K562 (cell line): ENCODE results near the gene MID1IP1. TPM values are rescaled to one million over a fixed set of nuclear protein-coding genes. Genes with fewer than 3 reads are reported as not detected.

ENCODE experiments used
- BDP1 ChIP-seq: IDR thresholded peaks from 3 replicates; pipeline ENCODE4 v1.6.1; 2011; ENCODE audit not compliant: insufficient read length, insufficient read depth
- CEBPB ChIP-seq: fragments of 450-650 bp; IDR thresholded peaks from 2 replicates; pipeline ENCODE4 v1.6.1; 2016; ENCODE audit warnings: missing genetic modification characterization, missing compliant biosample characterization
- CHD1 ChIP-seq: fragments of 200-600 bp; sonication (generic); IDR thresholded peaks from one replicate; pipeline ENCODE4 v1.6.1; 2012; ENCODE audit warnings: mild to moderate bottlenecking, moderate library complexity, low read length, inconsistent platforms
- DPF2 ChIP-seq: fragments of 450-650 bp; IDR thresholded peaks from 2 replicates; pipeline ENCODE4 v1.6.1; 2016
- ETS1 ChIP-seq: conservative IDR thresholded peaks from 2 replicates; pipeline ENCODE4 v1.6.1; 2011; ENCODE audit warnings: low read depth, mild to moderate bottlenecking, low read length; ENCODE audit not compliant: control insufficient read depth
- GATA2 ChIP-seq: sonication (generic); formaldehyde crosslinking; IDR thresholded peaks from 2 replicates; pipeline ENCODE4 v1.4.0; 2020; ENCODE audit warnings: mild to moderate bottlenecking, missing genetic modification reagents
- GTF2A2 ChIP-seq: IDR thresholded peaks from 2 replicates; pipeline ENCODE4 v1.6.1; 2016; ENCODE audit warnings: mild to moderate bottlenecking, missing genetic modification characterization, missing compliant biosample characterization
- HDAC1 ChIP-seq, 2 experiments: fragments of 450-650 bp; IDR thresholded peaks; 2 replicates each; pipeline ENCODE4 v1.6.1; 2016 to 2017; ENCODE audit warnings: inconsistent platforms in 1 of 2, mild to moderate bottlenecking in 1 of 2, moderate library complexity in 1 of 2
- HDAC8 ChIP-seq: fragments of 450-650 bp; IDR thresholded peaks from 2 replicates; pipeline ENCODE4 v1.6.1; 2016; ENCODE audit warnings: mild to moderate bottlenecking, missing genetic modification characterization, moderate library complexity, missing compliant biosample characterization
- HEY1 ChIP-seq: fragments of 250-450 bp; sonication (Bioruptor Pico); IDR thresholded peaks from 2 replicates; pipeline ENCODE4 v1.5.0; 2020; ENCODE audit warnings: mild to moderate bottlenecking, moderate library complexity, borderline replicate concordance
- ILF3 ChIP-seq: fragments of 450-650 bp; IDR thresholded peaks from 2 replicates; pipeline ENCODE4 v1.6.1; 2018; ENCODE audit warnings: antibody characterized with exemption, mild to moderate bottlenecking, moderate library complexity, borderline replicate concordance
- MCM5 ChIP-seq: fragments of 450-650 bp; IDR thresholded peaks from 2 replicates; pipeline ENCODE4 v1.6.1; 2016; ENCODE audit warnings: low read depth
- MEIS2 ChIP-seq: fragments of 450-650 bp; IDR thresholded peaks from 2 replicates; pipeline ENCODE4 v1.6.1; 2014; ENCODE audit warnings: mild to moderate bottlenecking; ENCODE audit not compliant: partially characterized antibody
- MTA3 ChIP-seq: fragments of 450-650 bp; formaldehyde crosslinking; IDR thresholded peaks from 2 replicates; pipeline ENCODE4 v1.6.1; 2017; ENCODE audit warnings: mild to moderate bottlenecking, borderline replicate concordance
- NFATC3 ChIP-seq: fragments of 450-650 bp; IDR thresholded peaks from 2 replicates; pipeline ENCODE4 v1.6.1; 2017; ENCODE audit warnings: mild to moderate bottlenecking
- NFXL1 ChIP-seq: fragments of 450-650 bp; formaldehyde crosslinking; IDR thresholded peaks from 2 replicates; pipeline ENCODE4 v1.4.0; 2021; ENCODE audit warnings: mild to moderate bottlenecking
- NR3C1 ChIP-seq: sonication (generic); formaldehyde crosslinking; IDR thresholded peaks from 2 replicates; pipeline ENCODE4 v1.8.1; 2022; ENCODE audit warnings: missing genetic modification reagents
- POLR2H ChIP-seq: IDR thresholded peaks from 2 replicates; pipeline ENCODE4 v1.6.1; 2016; ENCODE audit warnings: missing genetic modification characterization, low read depth, mild to moderate bottlenecking, control low read depth, missing compliant biosample characterization, moderate library complexity
- PTRF ChIP-seq: fragments of 450-650 bp; IDR thresholded peaks from 2 replicates; pipeline ENCODE4 v1.6.1; 2016; ENCODE audit warnings: mild to moderate bottlenecking, missing genetic modification characterization, missing compliant biosample characterization
- SMAD3 ChIP-seq: fragments of 450-650 bp; formaldehyde crosslinking; conservative IDR thresholded peaks from 2 replicates; pipeline ENCODE4 v1.4.0; 2020; ENCODE audit warnings: mild to moderate bottlenecking
- SMARCA5 ChIP-seq: fragments of 450-650 bp; IDR thresholded peaks from 2 replicates; pipeline ENCODE4 v1.6.1; 2016
- TAF1 ChIP-seq: IDR thresholded peaks from 2 replicates; pipeline ENCODE4 v1.6.1; 2011; ENCODE audit warnings: mild to moderate bottlenecking, low read length, moderate library complexity; ENCODE audit not compliant: insufficient read depth, control insufficient read depth, severe bottlenecking; ENCODE audit errors: extremely low read depth
- YBX1 ChIP-seq: fragments of 450-650 bp; IDR thresholded peaks from 2 replicates; pipeline ENCODE4 v1.7.1; 2016; ENCODE audit warnings: mild to moderate bottlenecking
- polyA plus RNA-seq, 8 experiments: library from polyadenylated mRNA; depleted of rRNA in 4 of 8; stranded (reverse) in 5 of 8; unstranded in 3 of 8; fragments of >200 nt; fragmentation: Nextera tagmentation in 2 of 8; fragmentation: Illumina TruSeq in 1 of 8; extraction: Ambion mirVana in 2 of 8; extraction: Trizol in 1 of 8; gene quantifications; 2 replicates each; pipeline versions ENCODE4 v1.2.1 to v1.2.3, GENCODE V29; 2011 to 2014; ENCODE audit warnings: inconsistent platforms in 1 of 8, missing spikeins in 1 of 8
- total RNA-seq, 7 experiments: library from RNA; depleted of rRNA in 6 of 7; stranded (reverse); fragments of >200 nt in 6 of 7; fragmentation: Illumina TruSeq in 2 of 7; extraction: Trizol in 2 of 7; gene quantifications; 2 replicates each; pipeline versions ENCODE4 v1.2.1 to v1.2.3, GENCODE V29; 2011 to 2021; ENCODE audit warnings: low replicate concordance in 1 of 7
- TF ChIP-seq, protein P1 (sequence below), 2 experiments: IDR thresholded peaks; 2 replicates each; pipeline ENCODE4 v1.6.1; 2012; ENCODE audit warnings: improper control_type of control experiment in 2 of 2, low read depth in 2 of 2, low read length in 2 of 2, borderline replicate concordance in 1 of 2
- TF ChIP-seq, protein P2 (sequence below): sonication (generic); formaldehyde crosslinking; IDR thresholded peaks from 2 replicates; pipeline ENCODE4 v1.8.0; 2023; ENCODE audit warnings: mild to moderate bottlenecking, missing genetic modification reagents

The MID1IP1 gene
- total and polyA plus RNA-seq, 9 of the 15 experiments (the other 6 are each of a cell fraction or from before 2014, with no cell fraction given), result 0.51 to 102 (median 27.5) TPM

DNA sequence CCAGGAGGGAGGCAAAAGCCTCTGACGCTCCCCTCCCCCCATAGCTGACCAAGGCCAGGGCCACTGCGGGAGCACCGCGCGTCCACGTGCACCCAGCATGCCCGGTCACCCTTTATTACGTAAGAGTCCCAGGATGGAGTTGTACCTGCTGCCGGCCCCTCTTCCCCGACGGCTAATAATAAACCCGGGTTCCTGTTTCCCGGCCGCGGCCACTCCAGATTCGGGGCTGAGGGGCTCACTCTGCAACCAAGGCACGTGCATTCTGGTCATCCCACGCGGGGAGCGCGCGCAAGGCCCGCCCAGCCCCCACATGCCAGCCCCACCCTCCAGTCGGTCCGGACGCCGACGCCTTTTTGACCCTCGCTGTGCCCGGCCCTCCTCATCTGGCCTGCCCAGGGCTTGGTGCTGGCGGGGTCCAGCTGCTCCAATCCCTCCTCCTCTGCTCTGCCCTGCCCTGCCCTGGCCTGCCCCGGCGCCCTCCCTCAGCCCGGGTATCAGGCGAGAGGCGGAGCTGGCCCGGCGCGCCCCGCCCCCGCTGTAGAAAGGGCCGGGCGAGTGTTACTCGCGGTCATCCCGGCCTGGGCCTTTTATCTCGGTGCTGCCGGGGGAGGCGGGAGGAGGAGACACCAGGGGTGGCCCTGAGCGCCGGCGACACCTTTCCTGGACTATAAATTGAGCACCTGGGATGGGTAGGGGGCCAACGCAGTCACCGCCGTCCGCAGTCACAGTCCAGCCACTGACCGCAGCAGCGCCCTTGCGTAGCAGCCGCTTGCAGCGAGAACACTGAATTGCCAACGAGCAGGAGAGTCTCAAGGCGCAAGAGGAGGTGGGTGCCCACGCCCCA, 2.6 kb downstream of the MID1IP1 start (continued):
- no peak for TF ChIP-seq DPF2
- 0 out of 2 replicates have a peak, but pooled peaks have one; percentile 4 for TF ChIP-seq NR3C1 (CRISPR knock-in tag)
- no peak for TF ChIP-seq NFATC3
- no peak; the same call in 1 of the 2 replicates for TF ChIP-seq HDAC8 (tag)
- TF ChIP-seq SMARCA5, result no peak
- TF ChIP-seq HEY1 (CRISPR knock-in tag), result no peak
- peak; percentile 90 for TF ChIP-seq MTA3
- no peak for TF ChIP-seq NFXL1 (CRISPR knock-in tag)
- 0 out of 2 replicates have a peak, but pooled peaks have one; percentile 18 for TF ChIP-seq ETS1
- TF ChIP-seq CHD1, result no peak
- no peak for TF ChIP-seq ILF3
- TF ChIP-seq, protein P1, sequence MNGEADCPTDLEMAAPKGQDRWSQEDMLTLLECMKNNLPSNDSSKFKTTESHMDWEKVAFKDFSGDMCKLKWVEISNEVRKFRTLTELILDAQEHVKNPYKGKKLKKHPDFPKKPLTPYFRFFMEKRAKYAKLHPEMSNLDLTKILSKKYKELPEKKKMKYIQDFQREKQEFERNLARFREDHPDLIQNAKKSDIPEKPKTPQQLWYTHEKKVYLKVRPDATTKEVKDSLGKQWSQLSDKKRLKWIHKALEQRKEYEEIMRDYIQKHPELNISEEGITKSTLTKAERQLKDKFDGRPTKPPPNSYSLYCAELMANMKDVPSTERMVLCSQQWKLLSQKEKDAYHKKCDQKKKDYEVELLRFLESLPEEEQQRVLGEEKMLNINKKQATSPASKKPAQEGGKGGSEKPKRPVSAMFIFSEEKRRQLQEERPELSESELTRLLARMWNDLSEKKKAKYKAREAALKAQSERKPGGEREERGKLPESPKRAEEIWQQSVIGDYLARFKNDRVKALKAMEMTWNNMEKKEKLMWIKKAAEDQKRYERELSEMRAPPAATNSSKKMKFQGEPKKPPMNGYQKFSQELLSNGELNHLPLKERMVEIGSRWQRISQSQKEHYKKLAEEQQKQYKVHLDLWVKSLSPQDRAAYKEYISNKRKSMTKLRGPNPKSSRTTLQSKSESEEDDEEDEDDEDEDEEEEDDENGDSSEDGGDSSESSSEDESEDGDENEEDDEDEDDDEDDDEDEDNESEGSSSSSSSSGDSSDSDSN (IDR thresholded peaks at IDR 0.05; ENCODE audit: borderline replicate concordance in 1 of 2, low read depth in 2 of 2, low read length in 2 of 2), result peak in 1 of 2 experiments; percentile 57; a peak in 1 of 4 replicates
- TF ChIP-seq POLR2H (tag), result peak; percentile 90
- no peak for TF ChIP-seq SMAD3 (CRISPR knock-in tag)
- no peak for TF ChIP-seq GTF2A2 (tag)
- TF ChIP-seq, protein P2, sequence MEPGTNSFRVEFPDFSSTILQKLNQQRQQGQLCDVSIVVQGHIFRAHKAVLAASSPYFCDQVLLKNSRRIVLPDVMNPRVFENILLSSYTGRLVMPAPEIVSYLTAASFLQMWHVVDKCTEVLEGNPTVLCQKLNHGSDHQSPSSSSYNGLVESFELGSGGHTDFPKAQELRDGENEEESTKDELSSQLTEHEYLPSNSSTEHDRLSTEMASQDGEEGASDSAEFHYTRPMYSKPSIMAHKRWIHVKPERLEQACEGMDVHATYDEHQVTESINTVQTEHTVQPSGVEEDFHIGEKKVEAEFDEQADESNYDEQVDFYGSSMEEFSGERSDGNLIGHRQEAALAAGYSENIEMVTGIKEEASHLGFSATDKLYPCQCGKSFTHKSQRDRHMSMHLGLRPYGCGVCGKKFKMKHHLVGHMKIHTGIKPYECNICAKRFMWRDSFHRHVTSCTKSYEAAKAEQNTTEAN (CRISPR knock-in tag), result no peak
- no peak for TF ChIP-seq PTRF (tag)
- peak; percentile 73 for TF ChIP-seq TAF1
- TF ChIP-seq CEBPB, result peak; percentile 93
- TF ChIP-seq MEIS2, result peak; percentile 26
- no peak for TF ChIP-seq BDP1
- TF ChIP-seq GATA2 (CRISPR knock-in tag), result peak; percentile 38; the same call in 1 of the 2 replicates
- TF ChIP-seq YBX1, result no peak
- peak in 1 of 2 experiments; percentile 35; a peak in 1 of 4 replicates for TF ChIP-seq HDAC1 (IDR thresholded peaks at IDR 0.05)
- TF ChIP-seq MCM5, result no peak
